Osteoblast (primary cell): ENCODE measurements around the gene APLP1. TPM values are rescaled to one million over a fixed set of nuclear protein-coding genes. Genes with fewer than 3 reads are reported as not detected.
A peak's percentile ranks its signal among the peaks of the same experiment; 100 is the strongest.

Experiments
- DNase-seq: peaks from one replicate; pipeline ENCODE4 v3.0.0; 2011; ENCODE audit warnings: low spot score, mixed read lengths; ENCODE audit not compliant: insufficient read length; ENCODE audit errors: missing footprints
- H2AFZ ChIP-seq: 2 replicates; pipeline ENCODE4 v1.6.0; 2011; ENCODE audit warnings: mild to moderate bottlenecking, low read length
- H3K27ac ChIP-seq: 2 replicates; pipeline ENCODE4 v1.5.1; 2011; ENCODE audit warnings: mild to moderate bottlenecking, low read depth, low read length, moderate library complexity
- H3K27me3 ChIP-seq: 2 replicates; pipeline ENCODE4 v1.6.0; 2012; ENCODE audit warnings: mild to moderate bottlenecking, control low read depth, inconsistent platforms, low read length, moderate library complexity; ENCODE audit not compliant: insufficient read depth
- H3K36me3 ChIP-seq: 2 replicates; pipeline ENCODE4 v1.5.1; 2011; ENCODE audit warnings: mild to moderate bottlenecking, low read length, control low read depth, moderate library complexity; ENCODE audit not compliant: insufficient read depth
- H3K4me1 ChIP-seq: 2 replicates; pipeline ENCODE4 v1.5.1; 2011; ENCODE audit warnings: mild to moderate bottlenecking, low read length, control low read depth, moderate library complexity; ENCODE audit not compliant: insufficient read depth
- H3K4me2 ChIP-seq: 2 replicates; pipeline ENCODE4 v1.6.0; 2011; ENCODE audit warnings: mild to moderate bottlenecking, low read length; ENCODE audit not compliant: insufficient read depth
- H3K4me3 ChIP-seq: fragments of 200-600 bp; sonication (generic); 3 replicates; pipeline ENCODE4 v1.5.1; 2012; ENCODE audit warnings: mild to moderate bottlenecking, low read length, inconsistent platforms; ENCODE audit not compliant: insufficient read depth
- H3K79me2 ChIP-seq: 2 replicates; pipeline ENCODE4 v1.6.0; 2012; ENCODE audit warnings: mild to moderate bottlenecking, low read length, control low read depth, inconsistent platforms; ENCODE audit not compliant: insufficient read depth
- H3K9me3 ChIP-seq: 2 replicates; pipeline ENCODE4 v1.5.1; 2011; ENCODE audit warnings: low read depth, low read length, control low read depth
- H4K20me1 ChIP-seq: 2 replicates; pipeline ENCODE4 v1.6.0; 2012; ENCODE audit warnings: mild to moderate bottlenecking, low read length, control low read depth; ENCODE audit not compliant: insufficient read depth
- CTCF ChIP-seq: IDR thresholded peaks from 2 replicates; pipeline ENCODE4 v1.5.1; 2011; ENCODE audit warnings: mild to moderate bottlenecking, low read depth, low read length, moderate library complexity; ENCODE audit errors: extremely low read depth
- total RNA-seq: library from RNA; depleted of rRNA; stranded (reverse); fragments of >200 nt; gene quantifications from 2 replicates; pipeline ENCODE4 v1.2.3, GENCODE V29; 2012

Gene APLP1
- total RNA-seq, 1 donor, result 3.6 TPM

GRCh38 chr19:35885904-35886303 lies 17.5 kb downstream of the APLP1 start:
- H3K27me3 ChIP-seq, result no peaks in the 10 kb centered on the region
- peaks cover 2% of the 10 kb centered on the region for H4K20me1 ChIP-seq
- H3K4me3 ChIP-seq, result no peak overlapping the region
- H3K9me3 ChIP-seq, result no peaks in the 10 kb centered on the region
- H3K36me3 ChIP-seq, result peaks cover 32% of the 10 kb centered on the region
- no peak overlapping the region for H3K27ac ChIP-seq
- H2AFZ ChIP-seq, result no peak overlapping the region
- no peak for TF ChIP-seq CTCF
- no peaks in the 10 kb centered on the region for H3K79me2 ChIP-seq
- no peak overlapping the region for H3K4me2 ChIP-seq
- DNase-seq, result peak; percentile 87
- H3K4me1 ChIP-seq, result no peaks in the 10 kb centered on the region

GRCh38 chr19:35887197-35887596 lies 18.8 kb downstream of the APLP1 start:
- Histone ChIP-seq H4K20me1 (no peaks in the 10 kb centered on the region), H3K79me2 (no peaks in the 10 kb centered on the region), H3K36me3 (peaks cover 35% of the 10 kb centered on the region), H3K4me3 (no peak overlapping the region), H3K4me2 (no peak overlapping the region), H3K27ac (no peak overlapping the region), H2AFZ (no peak overlapping the region), H3K9me3 (no peaks in the 10 kb centered on the region), H3K27me3 (no peaks in the 10 kb centered on the region), H3K4me1 (no peaks in the 10 kb centered on the region)
- DNase-seq, result no peak
- TF ChIP-seq CTCF, result no peak

GRCh38 chr19:35888398-35888797 lies 20.0 kb downstream of the APLP1 start:
- no peaks in the 10 kb centered on the region for H4K20me1 ChIP-seq
- H3K27ac ChIP-seq, result no peak overlapping the region
- no peaks in the 10 kb centered on the region for H3K79me2 ChIP-seq
- H3K4me3 ChIP-seq, result no peak overlapping the region
- H3K36me3 ChIP-seq, result peaks cover 41% of the 10 kb centered on the region
- H3K27me3 ChIP-seq, result no peaks in the 10 kb centered on the region
- H3K4me1 ChIP-seq, result no peaks in the 10 kb centered on the region
- DNase-seq, result peak; percentile 26
- H3K9me3 ChIP-seq, result no peaks in the 10 kb centered on the region
- H2AFZ ChIP-seq, result no peak overlapping the region
- H3K4me2 ChIP-seq, result no peak overlapping the region
- TF ChIP-seq CTCF, result no peak

GRCh38 chr19:35889370-35890112 lies 21.2 kb downstream of the APLP1 start:
- no peak overlapping the region for H3K4me2 ChIP-seq
- H3K4me1 ChIP-seq, result no peaks in the 10 kb centered on the region
- H2AFZ ChIP-seq, result no peak overlapping the region
- no peaks in the 10 kb centered on the region for H4K20me1 ChIP-seq
- no peaks in the 10 kb centered on the region for H3K27me3 ChIP-seq
- TF ChIP-seq CTCF, result no peak
- peak; percentile 23 for DNase-seq
- peaks cover 49% of the 10 kb centered on the region for H3K36me3 ChIP-seq
- no peaks in the 10 kb centered on the region for H3K79me2 ChIP-seq
- no peak overlapping the region for H3K27ac ChIP-seq
- no peak overlapping the region for H3K4me3 ChIP-seq
- no peaks in the 10 kb centered on the region for H3K9me3 ChIP-seq
